Measurements from ENCODE around the gene CLCC1. TPM values are rescaled to one million over a fixed set of nuclear protein-coding genes. Genes with fewer than 3 reads are reported as not detected.

CLCC1 gene
- total RNA-seq, 1 experiment from 2014 or later = 14.3 TPM

DNA sequence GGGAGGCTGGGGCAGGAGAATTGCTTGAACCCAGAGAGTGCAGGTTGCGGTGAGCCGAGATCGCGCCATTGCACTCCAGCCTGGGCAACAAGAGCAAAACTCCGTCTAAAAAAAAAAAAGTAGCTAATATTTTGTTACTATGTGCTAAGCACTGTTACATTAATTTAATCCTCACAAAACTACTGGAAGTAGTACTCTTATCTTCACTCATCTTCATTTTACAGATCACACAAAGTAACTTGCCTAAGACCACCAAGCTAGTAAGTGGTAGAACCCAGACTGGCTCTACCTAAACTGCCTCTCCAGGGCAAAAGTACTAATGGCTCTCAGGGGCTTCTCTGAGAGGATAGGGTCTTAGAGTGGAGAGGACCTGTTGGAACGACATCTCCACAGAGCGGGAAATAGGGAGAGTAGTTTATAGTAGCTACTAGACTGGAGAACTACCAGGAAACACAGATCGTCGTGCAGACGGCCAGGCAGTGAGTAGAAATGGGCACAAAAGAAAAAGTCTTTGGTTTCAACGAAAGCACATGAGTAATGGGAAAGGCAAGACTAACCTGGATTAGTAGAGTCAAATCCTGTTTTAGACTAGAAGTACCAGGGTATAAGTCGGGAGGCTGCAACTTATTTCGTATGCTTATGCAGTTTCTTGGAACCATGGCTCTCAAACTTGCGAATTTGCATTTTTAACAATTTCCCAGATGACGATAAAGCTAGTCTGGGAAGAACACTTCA lies 1.4 kb downstream of the CLCC1 start:
- TF ChIP-seq YY1 (IDR thresholded peaks at IDR 0.05; ENCODE audit: extremely low read depth, insufficient replicate concordance, low read depth, low read length) = no peak
- no peak for TF ChIP-seq POLR2AphosphoS5 (IDR thresholded peaks at IDR 0.05; ENCODE audit: low read depth, low read length)
- TF ChIP-seq SIN3A (IDR thresholded peaks at IDR 0.05; ENCODE audit: low read depth) = no peak
- no peak for TF ChIP-seq ATF3 (IDR thresholded peaks at IDR 0.05)
- TF ChIP-seq SRF (IDR thresholded peaks at IDR 0.05; ENCODE audit: low read depth) = no peak
- no peak for TF ChIP-seq MAX (IDR thresholded peaks at IDR 0.05)
- TF ChIP-seq ELF1 (IDR thresholded peaks at IDR 0.05; ENCODE audit: borderline replicate concordance, low read depth) = no peak
- no peak for TF ChIP-seq POLR2A (IDR thresholded peaks at IDR 0.05; ENCODE audit: borderline replicate concordance, extremely low read depth, insufficient read depth, insufficient read length)
- TF ChIP-seq, protein P1, sequence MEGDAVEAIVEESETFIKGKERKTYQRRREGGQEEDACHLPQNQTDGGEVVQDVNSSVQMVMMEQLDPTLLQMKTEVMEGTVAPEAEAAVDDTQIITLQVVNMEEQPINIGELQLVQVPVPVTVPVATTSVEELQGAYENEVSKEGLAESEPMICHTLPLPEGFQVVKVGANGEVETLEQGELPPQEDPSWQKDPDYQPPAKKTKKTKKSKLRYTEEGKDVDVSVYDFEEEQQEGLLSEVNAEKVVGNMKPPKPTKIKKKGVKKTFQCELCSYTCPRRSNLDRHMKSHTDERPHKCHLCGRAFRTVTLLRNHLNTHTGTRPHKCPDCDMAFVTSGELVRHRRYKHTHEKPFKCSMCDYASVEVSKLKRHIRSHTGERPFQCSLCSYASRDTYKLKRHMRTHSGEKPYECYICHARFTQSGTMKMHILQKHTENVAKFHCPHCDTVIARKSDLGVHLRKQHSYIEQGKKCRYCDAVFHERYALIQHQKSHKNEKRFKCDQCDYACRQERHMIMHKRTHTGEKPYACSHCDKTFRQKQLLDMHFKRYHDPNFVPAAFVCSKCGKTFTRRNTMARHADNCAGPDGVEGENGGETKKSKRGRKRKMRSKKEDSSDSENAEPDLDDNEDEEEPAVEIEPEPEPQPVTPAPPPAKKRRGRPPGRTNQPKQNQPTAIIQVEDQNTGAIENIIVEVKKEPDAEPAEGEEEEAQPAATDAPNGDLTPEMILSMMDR (IDR thresholded peaks at IDR 0.05 in 2 of 3, conservative IDR thresholded peaks at IDR 0.05 in 1 of 3; ENCODE audit: borderline replicate concordance in 1 of 3, insufficient read depth in 1 of 3, low read depth in 2 of 3, low read length in 2 of 3) = no peak
- no peak for TF ChIP-seq SP1 (IDR thresholded peaks at IDR 0.05; ENCODE audit: low read depth)
- TF ChIP-seq ZFX (IDR thresholded peaks at IDR 0.05) = no peak
- no peak for TF ChIP-seq JUND (IDR thresholded peaks at IDR 0.05)
- TF ChIP-seq EZH2phosphoT487 (IDR thresholded peaks at IDR 0.05; ENCODE audit: borderline replicate concordance) = no peak
- no peak for TF ChIP-seq ZBTB33 (IDR thresholded peaks at IDR 0.05; ENCODE audit: extremely low read depth, insufficient replicate concordance, low read length)
- no peak for TF ChIP-seq EZH2 (IDR thresholded peaks at IDR 0.05)
- no peak for TF ChIP-seq ZNF274 (IDR thresholded peaks at IDR 0.05; ENCODE audit: low read depth, low read length)
- no peak for TF ChIP-seq FOSL1 (IDR thresholded peaks at IDR 0.05; ENCODE audit: low read depth)
- no peak for TF ChIP-seq CEBPB (IDR thresholded peaks at IDR 0.05; ENCODE audit: low read depth)
- no peak for DNase-seq (ENCODE audit: low read depth, low spot score)
- peaks cover 4 to 16% of the 10 kb centered on the region in 2 experiments; a peak in 3 of 4 replicates for H3K4me1 ChIP-seq (ENCODE audit: control insufficient read depth in 1 of 2, insufficient read depth in 2 of 2, low read length in 2 of 2)
- ChIA-PET RAD21 (ENCODE audit: low non-redundant PET in 1 of 2, low total read pairs in 2 of 2, uncharacterized antibody in 2 of 2, unreplicated experiment in 2 of 2) (no interaction called here), POLR2A (interaction anchor here (1.2 kb wide), 1 partner anchor 80 kb away, joined by 4 read pairs; the partner anchor contains the start of gene WDR47), CTCF (no interaction called here)
- peak overlapping the region; percentile 77 to 87 for H3K4me3 ChIP-seq (replicated peaks in 1 of 2; ENCODE audit: low read depth in 1 of 2, low read length in 2 of 2)
- H3K9ac ChIP-seq (ENCODE audit: low read length) = peak overlapping the region; percentile 83
- no peaks in the 10 kb centered on the region; a peak in 2 of 4 replicates for H3K36me3 ChIP-seq (ENCODE audit: control insufficient read depth in 1 of 2, insufficient read depth in 2 of 2, low read length in 2 of 2)
- no peaks in the 10 kb centered on the region for H3K9me3 ChIP-seq (ENCODE audit: control insufficient read depth in 1 of 2, insufficient read depth in 1 of 2, low read depth in 1 of 2, low read length in 2 of 2)
- no peaks in the 10 kb centered on the region for H3K27me3 ChIP-seq (ENCODE audit: insufficient read depth, low read length)
- BruUV-seq (replicated peaks) = no TSS peak
- peaks cover 51% of the 10 kb centered on the region for H3K79me2 ChIP-seq (ENCODE audit: insufficient read depth, low read length)
- intact Hi-C loops (cut with micrococcal nuclease) = loop anchor here (5.0 kb wide), 1 partner anchor 150 kb away; the partner anchor contains the start of gene ELAPOR1
- H3K4me2 ChIP-seq (ENCODE audit: low read length) = peak overlapping the region; percentile 86
- H4K20me1 ChIP-seq (ENCODE audit: insufficient read depth) = no peaks in the 10 kb centered on the region
- no peak overlapping the region for H2AFZ ChIP-seq (ENCODE audit: low read depth, low read length, poor library complexity, severe bottlenecking)
- no peaks in the 10 kb centered on the region for H3K9me2 ChIP-seq (ENCODE audit: insufficient read depth)
- ATAC-seq = no peak
- peak overlapping the region; percentile 95; the same call in 1 of the 2 replicates for H3K27ac ChIP-seq (ENCODE audit: low read depth, low read length)
